HL-60 (cell line): ENCODE results near the gene FBXL7.

Source experiments
- DNase-seq, 2 experiments: peaks; one replicate each; pipeline ENCODE4 v3.0.0-alpha.2; 2010 to 2020; ENCODE audit warnings: low read depth in 1 of 2, low spot score in 1 of 2
- H3K27ac ChIP-seq: fragments of 250-450 bp; sonication (Bioruptor Pico); replicated peaks from 2 replicates; pipeline ENCODE4 v1.5.1; 2020; ENCODE audit warnings: mild to moderate bottlenecking, moderate library complexity
- H3K27me3 ChIP-seq: fragments of 250-450 bp; sonication (Bioruptor Pico); 2 replicates; pipeline ENCODE4 v1.5.1; 2021; ENCODE audit warnings: mild to moderate bottlenecking, moderate library complexity; ENCODE audit not compliant: insufficient read depth, poor library complexity, severe bottlenecking
- H3K4me3 ChIP-seq: replicated peaks from 2 replicates; pipeline ENCODE4 v1.5.1; 2011; ENCODE audit warnings: mild to moderate bottlenecking, control low read depth, low read length; ENCODE audit not compliant: insufficient read depth
- GABPA ChIP-seq: IDR thresholded peaks from 2 replicates; pipeline ENCODE4 v1.6.1; 2012; ENCODE audit warnings: low read depth
- POLR2AphosphoS5 ChIP-seq: IDR thresholded peaks from 2 replicates; pipeline ENCODE4 v1.6.1; 2012; ENCODE audit warnings: low read depth
- REST ChIP-seq: IDR thresholded peaks from 2 replicates; pipeline ENCODE4 v1.6.1; 2012; ENCODE audit warnings: low read depth; ENCODE audit not compliant: insufficient replicate concordance
- SPI1 ChIP-seq: IDR thresholded peaks from 2 replicates; pipeline ENCODE4 v1.6.1; 2012; ENCODE audit warnings: low read depth, mild to moderate bottlenecking, borderline replicate concordance
- TF ChIP-seq, protein P1 (sequence below): IDR thresholded peaks from one replicate; pipeline ENCODE4 v1.5.1; 2011; ENCODE audit warnings: low read length, control low read depth, inconsistent platforms; ENCODE audit not compliant: insufficient read depth

Gene FBXL7

DNA sequence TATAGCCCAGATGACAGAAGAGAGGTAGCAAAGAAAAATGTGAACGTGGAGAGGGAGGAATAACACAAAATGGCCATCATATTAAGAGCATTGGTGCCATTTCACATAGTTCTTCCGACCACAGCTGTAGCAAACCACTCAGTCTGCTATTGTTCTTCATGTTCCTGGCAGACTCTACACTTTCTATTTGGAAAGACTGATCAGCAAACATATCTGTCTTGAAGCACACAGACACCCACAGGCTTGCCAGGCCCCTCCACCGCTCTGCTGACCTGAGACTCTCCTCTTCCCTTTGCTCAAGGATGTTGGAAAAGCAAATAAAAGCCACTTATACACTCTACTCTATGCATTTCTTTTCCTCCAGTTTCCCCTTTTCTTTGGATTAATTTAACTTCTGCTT, 298.0 kb downstream of the FBXL7 start:
- TF ChIP-seq POLR2AphosphoS5 (no peak), GABPA (no peak), SPI1 (no peak), REST (no peak)
- TF ChIP-seq, protein P1, sequence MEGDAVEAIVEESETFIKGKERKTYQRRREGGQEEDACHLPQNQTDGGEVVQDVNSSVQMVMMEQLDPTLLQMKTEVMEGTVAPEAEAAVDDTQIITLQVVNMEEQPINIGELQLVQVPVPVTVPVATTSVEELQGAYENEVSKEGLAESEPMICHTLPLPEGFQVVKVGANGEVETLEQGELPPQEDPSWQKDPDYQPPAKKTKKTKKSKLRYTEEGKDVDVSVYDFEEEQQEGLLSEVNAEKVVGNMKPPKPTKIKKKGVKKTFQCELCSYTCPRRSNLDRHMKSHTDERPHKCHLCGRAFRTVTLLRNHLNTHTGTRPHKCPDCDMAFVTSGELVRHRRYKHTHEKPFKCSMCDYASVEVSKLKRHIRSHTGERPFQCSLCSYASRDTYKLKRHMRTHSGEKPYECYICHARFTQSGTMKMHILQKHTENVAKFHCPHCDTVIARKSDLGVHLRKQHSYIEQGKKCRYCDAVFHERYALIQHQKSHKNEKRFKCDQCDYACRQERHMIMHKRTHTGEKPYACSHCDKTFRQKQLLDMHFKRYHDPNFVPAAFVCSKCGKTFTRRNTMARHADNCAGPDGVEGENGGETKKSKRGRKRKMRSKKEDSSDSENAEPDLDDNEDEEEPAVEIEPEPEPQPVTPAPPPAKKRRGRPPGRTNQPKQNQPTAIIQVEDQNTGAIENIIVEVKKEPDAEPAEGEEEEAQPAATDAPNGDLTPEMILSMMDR: no peak
- Histone ChIP-seq H3K27ac (no peak overlapping the region), H3K4me3 (no peak overlapping the region), H3K27me3 (peaks cover 2% of the 10 kb centered on the region)
- DNase-seq: no peak

DNA sequence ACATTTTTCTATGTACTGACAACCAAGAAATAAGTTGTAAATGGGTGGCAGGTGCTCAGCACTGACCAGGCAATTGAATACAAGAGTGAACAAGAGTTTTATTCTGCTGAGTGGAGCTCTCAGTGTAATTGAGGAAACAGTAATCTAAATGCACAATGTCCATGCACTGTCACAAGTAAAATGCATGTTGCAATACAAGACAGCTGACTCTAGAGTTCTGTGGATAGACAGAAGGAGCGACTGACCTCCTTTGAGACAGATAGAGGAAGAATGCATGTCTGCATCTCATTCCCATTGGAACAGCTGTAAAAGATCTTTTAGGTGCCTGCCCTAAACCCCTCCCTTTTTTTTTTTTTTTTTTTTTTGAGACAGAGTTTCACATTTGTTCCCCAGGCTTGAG, 299.0 kb downstream of the FBXL7 start:
- DNase-seq: no peak
- TF ChIP-seq REST (no peak), POLR2AphosphoS5 (no peak)
- H3K27ac ChIP-seq: no peak overlapping the region
- H3K27me3 ChIP-seq: peaks cover 2% of the 10 kb centered on the region
- H3K4me3 ChIP-seq: no peak overlapping the region

DNA sequence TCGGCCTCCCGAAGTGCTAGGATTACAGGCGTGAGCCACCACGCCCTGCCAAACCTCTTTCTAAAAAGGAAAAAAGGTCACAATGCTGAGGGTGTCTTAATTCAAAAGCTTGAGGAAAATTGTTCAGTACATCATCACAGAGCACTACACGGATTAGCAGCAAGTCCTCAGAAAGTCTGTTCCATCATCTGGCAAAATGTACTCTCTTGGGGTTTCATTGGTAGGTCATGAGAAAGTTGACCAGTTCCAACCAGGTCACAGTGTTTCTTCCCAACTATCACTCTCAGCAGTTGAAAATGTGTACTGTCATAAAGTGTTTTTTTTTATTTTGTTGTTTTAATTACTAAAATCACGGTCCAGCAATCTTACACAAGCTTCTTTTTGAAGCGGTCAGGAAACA, 299.6 kb downstream of the FBXL7 start:
- TF ChIP-seq GABPA: no peak
- TF ChIP-seq REST: no peak
- no peak for TF ChIP-seq SPI1
- no peak for TF ChIP-seq POLR2AphosphoS5
- TF ChIP-seq, protein P1: no peak
- no peak for DNase-seq

DNA sequence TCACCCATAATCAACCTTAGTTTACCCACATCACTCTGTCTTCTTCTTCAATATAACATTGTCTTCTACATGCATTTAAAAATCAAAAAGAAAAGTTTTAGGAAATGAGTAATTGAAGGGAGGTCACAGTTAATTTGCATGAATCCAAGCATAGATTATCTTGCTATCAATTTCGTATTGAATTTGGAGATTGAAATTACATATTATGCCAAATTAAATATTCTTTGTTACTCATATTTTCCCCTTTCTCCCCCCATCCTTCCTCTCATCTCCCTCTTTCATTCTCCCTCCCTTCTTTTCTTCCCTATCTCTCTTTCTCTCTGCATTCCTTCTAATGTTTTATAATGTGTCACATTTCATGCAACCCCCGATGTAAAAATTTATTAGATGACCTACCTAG, 303.3 kb downstream of the FBXL7 start:
- no peak for DNase-seq
- Histone ChIP-seq H3K27me3 (no peaks in the 10 kb centered on the region), H3K4me3 (no peak overlapping the region), H3K27ac (no peak overlapping the region)
- TF ChIP-seq SPI1 (no peak), POLR2AphosphoS5 (no peak), REST (no peak), GABPA (no peak)
- TF ChIP-seq, protein P1: no peak

More for the DNA sequence above, 299.6 kb downstream of the FBXL7 start:
- H3K4me3 ChIP-seq: no peak overlapping the region
- H3K27ac ChIP-seq: no peak overlapping the region
- no peaks in the 10 kb centered on the region for H3K27me3 ChIP-seq
